H1 (cell line): Measurements from ENCODE around the gene TAS2R41. TPM values are rescaled to one million over a fixed set of nuclear protein-coding genes. Genes with fewer than 3 reads are reported as not detected.

ENCODE experiments used
- CTCF ChIA-PET: fragments of 300-600 bp; sonication (Branson Sonifier 250); formaldehyde crosslinking; loops from one replicate; lab custom pipeline; 2021; ENCODE audit not compliant: partially characterized antibody; lab: Charles Lee
- POLR2A ChIA-PET: fragments of 300-600 bp; sonication (Branson Sonifier 250); formaldehyde crosslinking; loops from one replicate; lab custom pipeline; 2021; ENCODE audit warnings: inconsistent platforms; ENCODE audit not compliant: partially characterized antibody; lab: Charles Lee
- DNase-seq, 2 experiments: peaks; one replicate each; pipeline versions ENCODE4 v3.0.0 to v3.0.0-alpha.2; 2010 to 2022; ENCODE audit warnings: low spot score in 2 of 2, low read depth in 1 of 2, mixed read lengths in 1 of 2
- FAIRE-seq: peaks from 2 replicates; lab custom pipeline; 2011; peaks lifted over from hg19 to GRCh38; lab: Jason Lieb, UNC
- H2AFZ ChIP-seq: 2 replicates; pipeline ENCODE4 v1.8.1; 2012; ENCODE audit warnings: low read length, inconsistent platforms
- H2AK5ac ChIP-seq: 2 replicates; pipeline ENCODE4 v1.6.1; 2013; ENCODE audit warnings: low read depth, low read length
- H2BK120ac ChIP-seq: replicated peaks from 2 replicates; pipeline ENCODE3; 2013; ENCODE audit warnings: low read depth, low read length, inconsistent platforms
- H2BK12ac ChIP-seq: 2 replicates; pipeline ENCODE4 v1.6.1; 2013; ENCODE audit warnings: low read depth, low read length
- H2BK15ac ChIP-seq: 2 replicates; pipeline ENCODE4 v1.6.1; 2013; ENCODE audit warnings: low read length
- H2BK20ac ChIP-seq: 2 replicates; pipeline ENCODE4 v1.6.1; 2013; ENCODE audit warnings: low read length
- H2BK5ac ChIP-seq: 2 replicates; pipeline ENCODE4 v1.6.1; 2013; ENCODE audit warnings: low read depth, low read length
- H3K14ac ChIP-seq: 2 replicates; pipeline ENCODE4 v1.6.1; 2013; ENCODE audit warnings: inconsistent platforms; ENCODE audit not compliant: insufficient read length
- H3K18ac ChIP-seq: 2 replicates; pipeline ENCODE4 v1.6.1; 2013; ENCODE audit warnings: low read length; ENCODE audit errors: extremely low read depth
- H3K23ac ChIP-seq: 2 replicates; pipeline ENCODE4 v1.6.1; 2013; ENCODE audit warnings: inconsistent platforms; ENCODE audit not compliant: insufficient read length
- H3K23me2 ChIP-seq: 2 replicates; pipeline ENCODE4 v1.6.1; 2013; ENCODE audit warnings: low read depth, low read length
- H3K27ac ChIP-seq: 2 replicates; pipeline ENCODE4 v1.6.1; 2011; ENCODE audit warnings: low read depth, low read length, inconsistent platforms
- H3K27me3 ChIP-seq, 4 experiments: replicated peaks in 1 of 4; 1 replicate in 1 of 4; 2 replicates in 3 of 4; pipeline versions ENCODE4 v1.6.1 to v1.8.1; 2011 to 2013; ENCODE audit warnings: low read length in 3 of 4, mild to moderate bottlenecking in 3 of 4, inconsistent platforms in 2 of 4, mixed read lengths in 2 of 4, moderate library complexity in 1 of 4; ENCODE audit not compliant: control insufficient read depth in 3 of 4, insufficient read depth in 3 of 4; ENCODE audit errors: extremely low read depth in 1 of 4
- H3K36me3 ChIP-seq, 4 experiments: 2 replicates each; pipeline versions ENCODE4 v1.6.1 to v1.8.1; 2011 to 2013; ENCODE audit warnings: mild to moderate bottlenecking in 4 of 4, low read length in 3 of 4, moderate library complexity in 2 of 4, control low read depth in 1 of 4, inconsistent platforms in 1 of 4; ENCODE audit not compliant: insufficient read depth in 4 of 4, control insufficient read depth in 2 of 4
- H3K4ac ChIP-seq: replicated peaks from 2 replicates; pipeline ENCODE3; 2013; ENCODE audit warnings: low read length, low read depth, mixed read lengths, inconsistent platforms; ENCODE audit not compliant: insufficient read length
- H3K4me1 ChIP-seq, 4 experiments: replicated peaks in 1 of 4; 1 replicate in 1 of 4; 2 replicates in 3 of 4; pipeline versions ENCODE4 v1.6.1 to v1.8.1; 2011 to 2013; ENCODE audit warnings: low read length in 3 of 4, inconsistent platforms in 2 of 4, mixed read lengths in 1 of 4; ENCODE audit not compliant: insufficient read depth in 4 of 4, control insufficient read depth in 3 of 4
- H3K4me2 ChIP-seq, 2 experiments: 2 replicates each; pipeline versions ENCODE4 v1.6.1 to v1.8.1; 2011 to 2013; ENCODE audit warnings: low read depth in 2 of 2, low read length in 2 of 2, control low read depth in 1 of 2, inconsistent platforms in 1 of 2, mild to moderate bottlenecking in 1 of 2; ENCODE audit not compliant: insufficient read depth in 1 of 2
- H3K4me3 ChIP-seq, 4 experiments: fragments of 200-600, 300-600 bp in 1 of 4; sonication (generic), shearing (Covaris generic), sonication (Bioruptor Twin) in 1 of 4; 2 replicates each; pipeline versions ENCODE4 v1.5.1 to v1.8.1; 2011 to 2016; ENCODE audit warnings: low read length in 4 of 4, low read depth in 3 of 4, control low read depth in 2 of 4, inconsistent platforms in 2 of 4, mild to moderate bottlenecking in 2 of 4, mixed read lengths in 1 of 4, moderate library complexity in 1 of 4; ENCODE audit not compliant: insufficient read depth in 2 of 4; ENCODE audit errors: extremely low read depth in 1 of 4
- H3K56ac ChIP-seq: replicated peaks from 2 replicates; pipeline ENCODE3; 2013; ENCODE audit warnings: low read depth, mild to moderate bottlenecking, mixed read lengths, low read length, inconsistent platforms; ENCODE audit not compliant: insufficient read length
- H3K79me1 ChIP-seq: 2 replicates; pipeline ENCODE4 v1.6.1; 2013; ENCODE audit warnings: low read depth, low read length, control low read depth
- H3K79me2 ChIP-seq, 2 experiments: 2 replicates each; pipeline versions ENCODE4 v1.6.1 to v1.8.1; 2012 to 2013; ENCODE audit warnings: low read length in 2 of 2, mild to moderate bottlenecking in 2 of 2, inconsistent platforms in 1 of 2; ENCODE audit not compliant: insufficient read depth in 2 of 2, control insufficient read depth in 1 of 2
- H3K9ac ChIP-seq, 4 experiments: replicated peaks in 1 of 4; 1 replicate in 1 of 4; 2 replicates in 3 of 4; pipeline versions ENCODE4 v1.6.1 to v1.8.1; 2011 to 2013; ENCODE audit warnings: low read depth in 3 of 4, low read length in 3 of 4, control low read depth in 2 of 4, mild to moderate bottlenecking in 2 of 4, moderate library complexity in 2 of 4, inconsistent platforms in 1 of 4; ENCODE audit errors: extremely low read depth in 1 of 4
- H3K9me3 ChIP-seq, 2 experiments: 2 replicates each; pipeline versions ENCODE4 v1.6.1 to v1.8.1; 2012 to 2013; ENCODE audit warnings: mild to moderate bottlenecking in 2 of 2, moderate library complexity in 2 of 2, control low read depth in 1 of 2, inconsistent platforms in 1 of 2, low read depth in 1 of 2, low read length in 1 of 2, mixed read lengths in 1 of 2; ENCODE audit not compliant: insufficient read depth in 2 of 2
- H4K20me1 ChIP-seq, 2 experiments: replicated peaks in 1 of 2; 2 replicates each; pipeline versions ENCODE3 to v1.8.1; 2011 to 2013; ENCODE audit warnings: inconsistent platforms in 2 of 2, low read length in 2 of 2, mild to moderate bottlenecking in 1 of 2; ENCODE audit not compliant: insufficient read depth in 2 of 2, control insufficient read depth in 1 of 2
- H4K5ac ChIP-seq: 2 replicates; pipeline ENCODE4 v1.6.1; 2013; ENCODE audit warnings: low read length, low read depth, mixed read lengths, inconsistent platforms; ENCODE audit not compliant: insufficient read length
- H4K8ac ChIP-seq: 2 replicates; pipeline ENCODE4 v1.8.0; 2013; ENCODE audit warnings: mild to moderate bottlenecking, moderate library complexity, low read length, inconsistent platforms; ENCODE audit not compliant: insufficient read depth; ENCODE audit errors: extremely low read depth
- H4K91ac ChIP-seq: replicated peaks from 2 replicates; pipeline ENCODE3; 2013; ENCODE audit warnings: low read length, mixed read lengths, inconsistent platforms; ENCODE audit not compliant: insufficient read length
- CEBPB ChIP-seq: IDR thresholded peaks from 2 replicates; pipeline ENCODE4 v1.6.1; 2012; ENCODE audit warnings: low read depth, low read length
- MAFK ChIP-seq: IDR thresholded peaks from 2 replicates; pipeline ENCODE4 v1.6.1; 2012; ENCODE audit warnings: low read depth, mild to moderate bottlenecking, improper control_type of control experiment, low read length
- TEAD4 ChIP-seq: IDR thresholded peaks from 2 replicates; pipeline ENCODE4 v1.6.1; 2012; ENCODE audit warnings: low read depth, low read length, inconsistent platforms, mixed read lengths
- WGBS, 2 experiments: shearing (Covaris generic) in 1 of 2; methylation state at CpG; one replicate each; pipeline versions ENCODE4 v1.1.6 to v1.1.7; 2013 to 2015; ENCODE audit warnings: low lambda C conversion rate in 2 of 2, mixed read lengths in 2 of 2, inconsistent platforms in 1 of 2, low coverage in 1 of 2, missing lambda C conversion rate in 1 of 2; ENCODE audit not compliant: insufficient replicate concordance in 2 of 2, insufficient coverage in 1 of 2, insufficient read length in 1 of 2; ENCODE audit errors: extremely low coverage in 1 of 2, missing lambda C conversion rate in 1 of 2; 5-methylcytosine and 5-hydroxymethylcytosine counted together
- polyA plus RNA-seq, 7 experiments: library from polyadenylated mRNA; depleted of rRNA in 3 of 7; stranded (reverse) in 5 of 7; unstranded in 2 of 7; fragments of >200 nt in 5 of 7; fragments of 200-250 nt in 2 of 7; gene quantifications; 1 replicate in 5 of 7; 2 replicates in 1 of 7; 4 replicates in 1 of 7; pipeline versions ENCODE4 v1.2.1 to v1.2.3, GENCODE V29; 2011 to 2013; ENCODE audit warnings: missing spikeins in 2 of 7, mixed read lengths in 2 of 7
- total RNA-seq: library from RNA; stranded (reverse); fragmentation: NEBNext Ultra II Directional; extraction: Animal tissue kit (Norgen Biotek cat#: 25700); gene quantifications from 2 replicates; pipeline ENCODE4 v1.2.1, GENCODE V29; 2021

Gene TAS2R41
- total and polyA plus RNA-seq, 2 of the 8 experiments (the other 6 are each of a cell fraction or from before 2014, with no cell fraction given), result 0.12 TPM; not detected in 1

DNA sequence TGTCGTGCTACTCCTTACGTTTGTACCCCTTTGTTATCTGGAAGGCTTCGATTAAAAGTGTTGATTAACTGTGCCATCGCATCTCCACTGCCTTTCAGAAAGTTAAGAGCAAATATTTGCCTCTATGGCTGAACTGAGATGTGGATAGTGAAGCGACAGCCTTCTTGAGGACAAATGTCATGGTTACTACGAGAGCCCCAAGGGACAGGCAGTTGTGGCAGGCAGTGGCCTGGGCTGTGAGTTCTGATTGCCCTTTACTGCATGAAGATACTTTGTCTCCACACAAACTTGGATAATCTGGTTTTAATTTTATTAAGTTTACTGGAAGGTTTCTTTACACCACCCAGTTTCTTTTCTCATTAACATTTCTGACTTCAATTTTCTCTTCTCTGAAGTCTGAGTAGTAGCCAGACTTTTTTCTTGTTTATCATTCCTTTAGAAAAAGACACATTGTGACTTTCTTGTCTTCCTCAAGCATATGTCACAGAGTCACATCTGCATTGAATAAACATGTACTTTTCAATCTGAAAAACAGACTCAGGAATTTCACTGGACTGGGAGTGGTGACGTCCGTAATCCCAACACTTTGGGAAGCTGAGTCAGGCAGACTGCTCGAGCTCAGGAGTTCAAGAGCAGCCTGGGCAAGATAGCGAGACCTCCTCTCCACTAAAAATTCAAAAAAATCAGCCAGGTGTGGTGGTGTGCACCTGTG, 1.5 kb downstream of the TAS2R41 start:
- H3K23me2 ChIP-seq, result no peaks in the 10 kb centered on the region
- H2AK5ac ChIP-seq, result no peak overlapping the region
- H2BK20ac ChIP-seq, result no peak overlapping the region
- H2BK12ac ChIP-seq, result no peak overlapping the region
- WGBS, 2 experiments, result 94% methylated on average over 10 of the region's 10 CpGs; no CpG with 5 or more reads in 1 of the 2 experiments
- ChIA-PET POLR2A (no interaction called here), CTCF (interaction anchor here (1.0 to 1.7 kb wide), 5 partner anchors 9 to 63 kb away, joined by 3 to 4 read pairs (median 3); no protein-coding TSS in a partner anchor)
- TF ChIP-seq CEBPB (no peak), TEAD4 (no peak), MAFK (no peak)
- H3K27me3 ChIP-seq, result no peaks in the 10 kb centered on the region
- H3K9me3 ChIP-seq, result no peaks in the 10 kb centered on the region
- H3K4me2 ChIP-seq, result no peak overlapping the region
- no peak overlapping the region for H3K9ac ChIP-seq
- H2BK15ac ChIP-seq, result no peak overlapping the region
- no peak overlapping the region for H3K23ac ChIP-seq
- H4K91ac ChIP-seq, result no peak overlapping the region
- H4K5ac ChIP-seq, result no peak overlapping the region
- no peaks in the 10 kb centered on the region for H4K20me1 ChIP-seq
- H3K56ac ChIP-seq, result no peak overlapping the region
- no peak overlapping the region for H2BK120ac ChIP-seq
- H3K18ac ChIP-seq, result no peak overlapping the region
- DNase-seq (no peak), FAIRE-seq (no peak)
- H3K36me3 ChIP-seq, result no peaks in the 10 kb centered on the region
- no peaks in the 10 kb centered on the region for H3K79me1 ChIP-seq
- H2BK5ac ChIP-seq, result no peak overlapping the region
- H4K8ac ChIP-seq, result no peak overlapping the region
- H2AFZ ChIP-seq, result no peak overlapping the region
- H3K14ac ChIP-seq, result no peak overlapping the region
- no peak overlapping the region for H3K4me3 ChIP-seq
- H3K4ac ChIP-seq, result no peak overlapping the region
- H3K4me1 ChIP-seq, result no peaks in the 10 kb centered on the region
- no peak overlapping the region for H3K27ac ChIP-seq
- H3K79me2 ChIP-seq, result no peaks in the 10 kb centered on the region
